Skeletal muscle cell (primary cell): ENCODE measurements around the gene EFNA3.

ENCODE experiments used
- DNase-seq: peaks from one replicate; pipeline ENCODE4 v3.0.0-alpha.2; 2010; ENCODE audit warnings: low read depth
- H3K4me3 ChIP-seq: 2 replicates; pipeline ENCODE4 v1.5.1; 2011; ENCODE audit warnings: low read depth, mild to moderate bottlenecking, control low read depth, low read length, moderate library complexity

Gene EFNA3

GRCh38 chr1:155080312-155081228 lies 1.9 kb downstream of the EFNA3 start:
- DNase-seq = no peak
- peak overlapping the region; percentile 20 for H3K4me3 ChIP-seq

- H3K4me3 ChIP-seq = no peak overlapping the region
- DNase-seq = no peak
Observed at GRCh38 chr1:155081472-155082300, 3.0 kb downstream of the EFNA3 start.

GRCh38 chr1:155082301-155083051 lies 3.8 kb downstream of the EFNA3 start:
- H3K4me3 ChIP-seq = no peak overlapping the region
- no peak for DNase-seq

- H3K4me3 ChIP-seq = no peak overlapping the region
Observed at GRCh38 chr1:155083052-155083541, 4.5 kb downstream of the EFNA3 start.

GRCh38 chr1:155083865-155084721 lies 5.5 kb downstream of the EFNA3 start:
- DNase-seq = no peak
- H3K4me3 ChIP-seq = peak overlapping the region; percentile 76

More at GRCh38 chr1:155083052-155083541, 4.5 kb downstream of the EFNA3 start:
- DNase-seq = no peak

- DNase-seq = peak; percentile 71
- peak overlapping the region; percentile 76 for H3K4me3 ChIP-seq
Observed at GRCh38 chr1:155084722-155085503, 6.3 kb downstream of the EFNA3 start.

GRCh38 chr1:155085504-155086127 lies 7.0 kb downstream of the EFNA3 start:
- H3K4me3 ChIP-seq = peak overlapping the region; percentile 76
- DNase-seq = no peak

GRCh38 chr1:155086128-155086741 lies 7.6 kb downstream of the EFNA3 start:
- peak overlapping the region; percentile 76 for H3K4me3 ChIP-seq
- DNase-seq = no peak

GRCh38 chr1:155086856-155087535 lies 8.4 kb downstream of the EFNA3 start:
- no peak for DNase-seq
- no peak overlapping the region for H3K4me3 ChIP-seq

- no peak overlapping the region for H3K4me3 ChIP-seq
- no peak for DNase-seq
Observed at GRCh38 chr1:155091071-155092051, 12.7 kb downstream of the EFNA3 start.

- no peak for DNase-seq
- no peak overlapping the region for H3K4me3 ChIP-seq
Observed at GRCh38 chr1:155092131-155092530, 13.5 kb downstream of the EFNA3 start.

GRCh38 chr1:155092641-155093040 lies 14.0 kb downstream of the EFNA3 start:
- DNase-seq = no peak

GRCh38 chr1:155093911-155094621 lies 15.4 kb downstream of the EFNA3 start:
- no peak overlapping the region for H3K4me3 ChIP-seq
- no peak for DNase-seq

More at GRCh38 chr1:155092641-155093040, 14.0 kb downstream of the EFNA3 start:
- no peak overlapping the region for H3K4me3 ChIP-seq

- H3K4me3 ChIP-seq = no peak overlapping the region
- no peak for DNase-seq
Observed at GRCh38 chr1:155094622-155094948, 15.9 kb downstream of the EFNA3 start.

- DNase-seq = no peak
- H3K4me3 ChIP-seq = no peak overlapping the region
Observed at GRCh38 chr1:155099331-155099730, 20.7 kb downstream of the EFNA3 start.
